K562 (cell line): ENCODE measurements around the gene NPAS3. TPM values are rescaled to one million over a fixed set of nuclear protein-coding genes. Genes with fewer than 3 reads are reported as not detected.

Experiments
- ATAC-seq: fragments of 200-7000 bp; cut with Tn5 transposase; 3 replicates; pipeline ENCODE4 v1.9.1; 2020; ENCODE audit warnings: moderate library complexity
- BruUV-seq: library from RNA; stranded (reverse); fragments of 400-500 nt; replicated peaks from 2 replicates; lab custom pipeline; 2021; lab: Mats Ljungman, UMichigan
- CTCF ChIA-PET: fragments of 300-600 bp; formaldehyde crosslinking; extraction: SDS; loops from one replicate; lab custom pipeline; 2021; ENCODE audit warnings: low intra/inter-chr PET ratio; lab: Yijun Ruan, JAX
- POLR2A ChIA-PET: fragments of 300-600, 350-650 bp; sonication (Branson Sonifier 250); formaldehyde crosslinking; extraction: SDS; loops from one replicate; lab custom pipeline; 2021; ENCODE audit warnings: antibody characterized with exemption, inconsistent platforms; lab: Yijun Ruan, JAX
- DNase-seq, 4 experiments: peaks; one replicate each; pipeline versions ENCODE4 v3.0.0 to v3.0.0-alpha.2; 2011 to 2018; ENCODE audit warnings: low spot score in 3 of 4, mixed read lengths in 3 of 4; ENCODE audit errors: extremely low read depth in 1 of 4
- FAIRE-seq: peaks from 2 replicates; lab custom pipeline; 2011; peaks lifted over from hg19 to GRCh38; lab: Jason Lieb, UNC
- H2AFZ ChIP-seq: 2 replicates; pipeline ENCODE4 v1.6.0; 2011; ENCODE audit warnings: low read depth, low read length, control low read depth, inconsistent platforms
- H3K27ac ChIP-seq: fragments of 200-600 bp; 3 replicates; pipeline ENCODE4 v1.8.0; 2011; ENCODE audit warnings: low read depth, mild to moderate bottlenecking, control low read depth, inconsistent platforms, low read length, moderate library complexity, mixed read lengths; ENCODE audit errors: extremely low read depth
- H3K27me3 ChIP-seq, 2 experiments: fragments of 300-600 bp in 1 of 2; 2 replicates in 1 of 2; 3 replicates in 1 of 2; pipeline versions ENCODE4 v1.6.0 to v1.8.0; 2011; ENCODE audit warnings: inconsistent platforms in 2 of 2, low read length in 2 of 2, mild to moderate bottlenecking in 1 of 2, mixed read lengths in 1 of 2, moderate library complexity in 1 of 2; ENCODE audit not compliant: control insufficient read depth in 2 of 2, insufficient read depth in 2 of 2
- H3K36me3 ChIP-seq: fragments of 300-600 bp; 3 replicates; pipeline ENCODE4 v1.8.0; 2011; ENCODE audit warnings: mild to moderate bottlenecking, low read length, inconsistent platforms; ENCODE audit not compliant: control insufficient read depth, insufficient read depth
- H3K4me1 ChIP-seq, 2 experiments: fragments of 200-600 bp in 1 of 2; replicated peaks in 1 of 2; 2 replicates in 1 of 2; 3 replicates in 1 of 2; pipeline versions ENCODE4 v1.5.1 to v1.8.0; 2011; ENCODE audit warnings: inconsistent platforms in 2 of 2, low read length in 2 of 2, mild to moderate bottlenecking in 1 of 2, mixed read lengths in 1 of 2, moderate library complexity in 1 of 2; ENCODE audit not compliant: control insufficient read depth in 2 of 2, insufficient read depth in 2 of 2
- H3K4me2 ChIP-seq: 2 replicates; pipeline ENCODE4 v1.6.1; 2011; ENCODE audit warnings: low read length, control low read depth, inconsistent platforms, mixed read lengths; ENCODE audit not compliant: insufficient read depth
- H3K4me3 ChIP-seq: fragments of 200-600 bp; sonication (generic), shearing (Covaris generic); 2 replicates; pipeline ENCODE4 v1.5.1; 2016; ENCODE audit warnings: control low read depth, inconsistent platforms
- H3K79me2 ChIP-seq: fragments of 200-600 bp; 3 replicates; pipeline ENCODE4 v1.8.0; 2011; ENCODE audit warnings: low read length, inconsistent platforms; ENCODE audit not compliant: control insufficient read depth, insufficient read depth
- H3K9ac ChIP-seq, 2 experiments: 2 replicates each; pipeline versions ENCODE4 v1.6.0 to v1.6.1; 2011; ENCODE audit warnings: low read depth in 2 of 2, low read length in 2 of 2, control low read depth in 1 of 2, inconsistent platforms in 1 of 2, mild to moderate bottlenecking in 1 of 2, mixed read lengths in 1 of 2; ENCODE audit not compliant: insufficient read depth in 1 of 2
- H3K9me1 ChIP-seq: one replicate; pipeline ENCODE4 v1.6.0; 2011; ENCODE audit warnings: inconsistent platforms, mild to moderate bottlenecking, low read length, moderate library complexity; ENCODE audit not compliant: control insufficient read depth, insufficient read depth
- H3K9me3 ChIP-seq: replicated peaks from 2 replicates; pipeline ENCODE4 v1.5.1; 2011; ENCODE audit warnings: low read depth, low read length, inconsistent platforms; ENCODE audit not compliant: control insufficient read depth, insufficient read depth
- H4K20me1 ChIP-seq: replicated peaks from 2 replicates; pipeline ENCODE4 v1.6.1; 2011; ENCODE audit warnings: low read length, inconsistent platforms, mixed read lengths; ENCODE audit not compliant: control insufficient read depth, insufficient read depth
- ADNP ChIP-seq: fragments of 200-800 bp; sonication (Bioruptor generic); IDR thresholded peaks from 2 replicates; pipeline ENCODE4 v1.6.1; 2016; ENCODE audit warnings: missing genetic modification characterization, missing compliant biosample characterization
- HOXB6 ChIP-seq: fragments of 250-450 bp; sonication (Bioruptor Pico); IDR thresholded peaks from 2 replicates; pipeline ENCODE4 v1.5.1; 2022; ENCODE audit warnings: mild to moderate bottlenecking, borderline replicate concordance
- ZBTB26 ChIP-seq: fragments of 450-650 bp; formaldehyde crosslinking; IDR thresholded peaks from 2 replicates; pipeline ENCODE4 v1.4.0; 2022; ENCODE audit warnings: missing genetic modification characterization
- ZNF311 ChIP-seq: fragments of 250-450 bp; sonication (Bioruptor Pico); IDR thresholded peaks from 2 replicates; pipeline ENCODE4 v1.4.0; 2020; ENCODE audit warnings: mild to moderate bottlenecking, moderate library complexity
- WGBS: fragments of 100-300 bp; shearing (Covaris generic); methylation state at CpG from one replicate; pipeline ENCODE4 v1.1.6; 2016; ENCODE audit warnings: low coverage, mixed read lengths; ENCODE audit not compliant: insufficient coverage; ENCODE audit errors: missing lambda C conversion rate; 5-methylcytosine and 5-hydroxymethylcytosine counted together
- in situ Hi-C: fragments of 300-500 bp; cut with MboI; formaldehyde crosslinking; loops from 4 replicates; pipeline ENCODE4 v1.15.0; 2018; ENCODE audit warnings: inconsistent platforms, mixed read lengths
- intact Hi-C: fragments of 100-400 bp; cut with micrococcal nuclease; formaldehyde crosslinking; loops from 2 replicates; pipeline ENCODE4 v1.14.2; 2022
- polyA plus RNA-seq, 8 experiments: library from polyadenylated mRNA; depleted of rRNA in 4 of 8; stranded (reverse) in 5 of 8; unstranded in 3 of 8; fragments of >200 nt; fragmentation: Nextera tagmentation in 2 of 8; fragmentation: Illumina TruSeq in 1 of 8; extraction: Ambion mirVana in 2 of 8; extraction: Trizol in 1 of 8; gene quantifications; 2 replicates each; pipeline versions ENCODE4 v1.2.1 to v1.2.3, GENCODE V29; 2011 to 2014; ENCODE audit warnings: inconsistent platforms in 1 of 8, missing spikeins in 1 of 8
- total RNA-seq, 7 experiments: library from RNA; depleted of rRNA in 6 of 7; stranded (reverse); fragments of >200 nt in 6 of 7; fragmentation: Illumina TruSeq in 2 of 7; extraction: Trizol in 2 of 7; gene quantifications; 2 replicates each; pipeline versions ENCODE4 v1.2.1 to v1.2.3, GENCODE V29; 2011 to 2021; ENCODE audit warnings: low replicate concordance in 1 of 7

The NPAS3 gene
- total and polyA plus RNA-seq, 9 of the 15 experiments (the other 6 are each of a cell fraction or from before 2014, with no cell fraction given), result 0.04 TPM; not detected in 8

GRCh38 chr14:33509454-33509853 is 570.8 kb downstream of the NPAS3 start:
- ChIA-PET POLR2A (interaction anchor here (1.9 kb wide), 1 partner anchor 11 kb away, joined by 4 read pairs; no protein-coding TSS in a partner anchor), CTCF (no interaction called here)
- no peak for TF ChIP-seq ADNP (tag)
- in situ Hi-C loops, result no loop called here
- no peak overlapping the region for H2AFZ ChIP-seq
- H3K4me2 ChIP-seq, result no peak overlapping the region
- H3K4me1 ChIP-seq, result no peaks in the 10 kb centered on the region
- 26% methylated on average over 3 of the region's 3 CpGs for WGBS
- FAIRE-seq (no peak), DNase-seq (no peak), ATAC-seq (no peak)
- no TSS peak for BruUV-seq
- no peaks in the 10 kb centered on the region for H4K20me1 ChIP-seq
- no peaks in the 10 kb centered on the region for H3K36me3 ChIP-seq
- no peak overlapping the region for H3K4me3 ChIP-seq
- H3K27ac ChIP-seq, result no peak overlapping the region
- no peaks in the 10 kb centered on the region for H3K9me3 ChIP-seq
- H3K9me1 ChIP-seq, result no peaks in the 10 kb centered on the region
- no peak overlapping the region for H3K9ac ChIP-seq
- no peaks in the 10 kb centered on the region; a peak in 1 of 5 replicates for H3K27me3 ChIP-seq
- no peaks in the 10 kb centered on the region for H3K79me2 ChIP-seq
- intact Hi-C loops, result no loop called here

GRCh38 chr14:33510063-33510481 is 571.4 kb downstream of the NPAS3 start:
- in situ Hi-C loops (no loop called here), intact Hi-C loops (no loop called here)
- no peak for ATAC-seq
- ChIA-PET CTCF (no interaction called here), POLR2A (interaction anchor here (1.9 kb wide), 1 partner anchor 10 kb away, joined by 4 read pairs; no protein-coding TSS in a partner anchor)
- no peak overlapping the region for H3K9ac ChIP-seq
- H3K4me3 ChIP-seq, result no peak overlapping the region
- DNase-seq, result no peak
- no peak overlapping the region for H3K27ac ChIP-seq
- FAIRE-seq, result no peak
- no peak overlapping the region for H2AFZ ChIP-seq
- no peaks in the 10 kb centered on the region for H3K9me3 ChIP-seq
- H3K9me1 ChIP-seq, result no peaks in the 10 kb centered on the region
- WGBS, result 17% methylated on average over 6 of the region's 6 CpGs
- H3K79me2 ChIP-seq, result no peaks in the 10 kb centered on the region
- H4K20me1 ChIP-seq, result no peaks in the 10 kb centered on the region
- no peaks in the 10 kb centered on the region for H3K4me1 ChIP-seq
- H3K27me3 ChIP-seq, result no peaks in the 10 kb centered on the region; a peak in 1 of 5 replicates
- no peak overlapping the region for H3K4me2 ChIP-seq
- no peak for TF ChIP-seq HOXB6 (CRISPR knock-in tag)
- TF ChIP-seq ZBTB26 (CRISPR knock-in tag), result no peak
- no peak for TF ChIP-seq ZNF311
- BruUV-seq, result no TSS peak
- no peaks in the 10 kb centered on the region for H3K36me3 ChIP-seq
